ENCODE results near the gene FLOT2. TPM values are rescaled to one million over a fixed set of nuclear protein-coding genes. Genes with fewer than 3 reads are reported as not detected.

FLOT2 gene
- total and polyA plus RNA-seq, 11 donors = 52.7 to 139 (median 89.1) TPM

GRCh38 chr17:28912938-28913333 lies 15.4 kb upstream of the FLOT2 start:
- H3K27ac ChIP-seq = no peak overlapping the region
- no peak overlapping the region for H3K4me3 ChIP-seq
- ATAC-seq = no peak
- H3K27me3 ChIP-seq = no peaks in the 10 kb centered on the region
- DNase-seq = no peak
- WGBS, 4 donors = 85 to 92% (median 89%) methylated on average over 6 of the region's 6 CpGs
- H3K9me3 ChIP-seq = no peaks in the 10 kb centered on the region
- TF ChIP-seq CTCF (IDR thresholded peaks at IDR 0.05) (no peak), POLR2A (IDR thresholded peaks at IDR 0.05) (no peak)
- intact Hi-C loops (cut with DNase I) = loop anchor here in 5 of 10 donors (5.0 to 10.0 kb wide), 3 partner anchors 148 to 188 kb away; partner anchors contain the start of genes NEK8 (in 3 of the 5) and TLCD1 (in 3 of the 5)
- H3K36me3 ChIP-seq = peaks cover 0 to 100% (median 100%) of the 10 kb centered on the region in 9 donors
- H3K4me1 ChIP-seq = peaks cover 0 to 23% (median 15%) of the 10 kb centered on the region in 12 donors

- intact Hi-C loops (cut with DNase I) = loop anchor here in 5 of 10 donors (5.0 to 10.0 kb wide), 3 partner anchors 148 to 188 kb away; partner anchors contain the start of genes NEK8 (in 3 of the 5) and TLCD1 (in 3 of the 5)
- WGBS, 4 donors = 79 to 83% (median 82%) methylated on average over 20 of the region's 20 CpGs
Observed at GRCh38 chr17:28912281-28912937, 14.9 kb upstream of the FLOT2 start.

GRCh38 chr17:28911411-28912045 lies 14.0 kb upstream of the FLOT2 start:
- Histone ChIP-seq H3K36me3 (peaks cover 0 to 100% (median 100%) of the 10 kb centered on the region in 9 donors), H3K27ac (no peak overlapping the region), H3K4me3 (no peak overlapping the region), H3K27me3 (no peaks in the 10 kb centered on the region), H3K9me3 (no peaks in the 10 kb centered on the region), H3K4me1 (peaks cover 0 to 28% (median 21%) of the 10 kb centered on the region in 12 donors)
- DNase-seq = no peak
- TF ChIP-seq CTCF (IDR thresholded peaks at IDR 0.05) = no peak
- TF ChIP-seq POLR2A (IDR thresholded peaks at IDR 0.05) = no peak
- intact Hi-C loops (cut with DNase I) = loop anchor here in 5 of 10 donors (5.0 to 10.0 kb wide), 3 partner anchors 147 to 187 kb away; partner anchors contain the start of genes NEK8 (in 3 of the 5) and TLCD1 (in 3 of the 5)
- 89 to 94% (median 92%) methylated on average over 13 of the region's 13 CpGs for WGBS, 4 donors
- ATAC-seq = no peak

More at GRCh38 chr17:28912281-28912937, 14.9 kb upstream of the FLOT2 start:
- Histone ChIP-seq H3K4me3 (no peak overlapping the region), H3K36me3 (peaks cover 0 to 100% (median 100%) of the 10 kb centered on the region in 9 donors), H3K9me3 (no peaks in the 10 kb centered on the region), H3K27me3 (no peaks in the 10 kb centered on the region), H3K4me1 (peaks cover 0 to 25% (median 18%) of the 10 kb centered on the region in 12 donors), H3K27ac (no peak overlapping the region)
- DNase-seq (no peak), ATAC-seq (no peak)
- TF ChIP-seq POLR2A (IDR thresholded peaks at IDR 0.05) (no peak), CTCF (IDR thresholded peaks at IDR 0.05) (peak in 3 of 12 donors; percentile 11 to 30 (median 17))

GRCh38 chr17:28910534-28910933 lies 13.0 kb upstream of the FLOT2 start:
- TF ChIP-seq POLR2A (IDR thresholded peaks at IDR 0.05) = no peak
- no peak for TF ChIP-seq CTCF (IDR thresholded peaks at IDR 0.05)
- no peak for ATAC-seq
- Histone ChIP-seq H3K4me1 (peaks cover 0 to 28% (median 21%) of the 10 kb centered on the region in 12 donors), H3K27me3 (no peaks in the 10 kb centered on the region), H3K9me3 (no peaks in the 10 kb centered on the region), H3K27ac (no peak overlapping the region), H3K4me3 (no peak overlapping the region), H3K36me3 (peaks cover 0 to 100% (median 99%) of the 10 kb centered on the region in 9 donors)
- 82 to 90% (median 88%) methylated on average over 1 of the region's 1 CpG for WGBS, 4 donors
- intact Hi-C loops (cut with DNase I) = loop anchor here in 5 of 10 donors (5.0 to 10.0 kb wide), 3 partner anchors 146 to 186 kb away; partner anchors contain the start of genes NEK8 (in 3 of the 5) and TLCD1 (in 3 of the 5)
- no peak for DNase-seq
